ENCODE measurements around the gene WASF3.
A peak's percentile ranks its signal among the peaks of the same experiment; 100 is the strongest.

The WASF3 gene

DNA sequence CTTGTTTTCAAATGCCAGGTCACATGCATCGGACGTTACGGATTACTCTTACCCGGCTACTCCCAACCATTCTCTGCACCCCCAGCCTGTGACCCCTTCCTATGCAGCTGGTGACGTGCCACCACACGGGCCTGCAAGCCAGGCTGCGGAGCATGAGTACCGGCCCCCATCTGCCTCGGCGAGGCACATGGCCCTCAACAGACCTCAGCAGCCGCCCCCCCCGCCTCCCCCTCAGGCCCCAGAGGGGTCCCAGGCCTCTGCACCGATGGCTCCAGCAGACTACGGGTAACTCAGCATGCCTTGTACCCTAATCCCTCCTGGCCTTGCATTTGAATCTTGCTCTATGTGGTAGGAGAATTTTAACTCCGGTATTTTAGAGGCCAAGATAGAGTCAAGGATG is 123.6 kb downstream of the WASF3 start:
- DNase-seq (ENCODE audit: low spot score): no peak

DNA sequence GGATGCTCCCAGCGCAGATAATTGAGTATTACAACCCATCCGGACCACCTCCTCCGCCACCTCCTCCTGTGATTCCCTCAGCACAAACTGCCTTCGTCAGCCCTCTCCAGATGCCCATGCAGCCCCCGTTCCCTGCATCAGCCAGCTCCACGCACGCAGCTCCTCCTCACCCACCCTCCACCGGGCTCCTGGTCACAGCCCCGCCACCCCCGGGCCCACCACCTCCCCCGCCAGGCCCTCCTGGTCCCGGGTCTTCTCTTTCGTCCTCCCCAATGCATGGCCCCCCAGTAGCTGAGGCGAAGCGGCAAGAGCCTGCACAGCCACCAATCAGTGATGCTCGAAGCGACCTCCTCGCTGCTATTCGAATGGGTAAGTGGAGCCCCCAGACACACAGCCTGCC is 125.1 kb downstream of the WASF3 start:
- DNase-seq (ENCODE audit: low spot score): no peak

DNA sequence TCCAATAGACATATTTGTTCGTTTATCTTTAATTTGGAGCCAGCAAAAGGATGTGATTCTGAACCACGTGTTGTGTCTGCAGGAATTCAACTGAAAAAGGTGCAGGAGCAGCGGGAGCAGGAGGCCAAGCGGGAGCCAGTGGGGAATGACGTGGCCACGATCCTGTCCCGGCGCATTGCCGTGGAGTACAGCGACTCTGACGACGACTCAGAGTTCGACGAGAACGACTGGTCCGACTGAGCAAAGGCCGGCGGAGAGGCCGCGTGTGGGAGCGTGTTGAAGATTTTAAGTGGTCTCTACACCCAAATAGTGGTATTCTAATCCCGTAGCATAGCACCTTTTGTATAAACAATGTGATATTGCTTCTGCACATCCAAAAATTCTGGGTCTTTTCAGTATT is 128.1 kb downstream of the WASF3 start:
- DNase-seq (ENCODE audit: low spot score): no peak

DNA sequence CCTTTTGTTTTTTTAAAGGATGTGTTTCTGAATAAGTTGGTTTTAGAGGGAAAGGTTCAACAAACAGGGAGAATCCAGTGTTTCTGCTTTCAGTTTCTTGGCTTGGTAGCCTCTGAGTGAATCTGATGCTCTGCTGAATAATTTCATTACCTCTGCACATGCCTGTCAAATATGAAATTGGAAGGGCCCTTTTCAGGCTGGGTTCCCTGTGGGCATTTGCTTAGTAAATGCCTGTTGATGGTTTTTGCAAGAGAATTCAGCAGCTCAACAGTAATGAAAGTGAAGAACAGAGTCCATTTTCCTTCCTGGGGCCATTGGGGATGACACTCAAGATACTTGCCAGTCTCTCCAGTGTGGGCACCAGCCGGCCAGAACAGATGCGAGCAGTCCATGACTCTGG is 128.8 kb downstream of the WASF3 start:
- no peak for DNase-seq (ENCODE audit: low spot score)

DNA sequence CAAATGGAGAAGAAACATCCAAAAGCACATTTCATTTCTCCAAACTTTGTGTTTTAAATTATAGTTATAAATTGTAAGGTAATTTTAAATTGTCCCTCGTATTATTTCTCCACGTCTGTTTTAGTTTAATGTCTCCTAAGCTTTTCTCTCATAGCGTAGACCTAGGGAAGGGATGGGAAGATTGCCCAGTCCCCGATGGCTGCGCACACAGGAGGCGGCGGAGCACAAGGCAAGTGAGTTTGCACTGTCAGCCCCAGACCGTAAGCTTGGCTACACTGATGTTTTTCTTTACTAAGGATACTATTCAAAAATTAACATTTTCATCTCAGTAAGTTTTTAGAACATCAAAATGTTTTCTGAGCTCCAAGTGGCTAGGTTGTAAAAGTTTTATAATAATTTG is 130.8 kb downstream of the WASF3 start:
- no peak for DNase-seq (ENCODE audit: low spot score)

DNA sequence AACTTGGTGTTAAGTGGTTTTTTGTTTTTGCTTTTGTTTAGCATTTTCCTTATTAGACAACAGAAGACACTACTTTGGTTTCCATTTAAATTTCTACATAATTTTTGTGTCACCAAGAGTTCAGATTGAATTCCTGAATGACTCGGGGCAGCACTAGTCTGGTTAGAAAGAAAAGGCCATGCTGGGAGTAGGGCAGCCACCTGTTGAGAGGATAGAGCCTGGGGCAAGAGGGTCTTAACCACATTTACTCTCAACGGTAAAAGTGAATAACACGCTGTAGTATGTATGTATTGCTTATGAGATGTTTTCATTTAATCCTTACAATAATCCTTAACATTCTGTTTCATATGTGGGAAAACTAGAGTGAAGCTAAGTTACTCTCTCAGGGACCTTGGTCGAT is 131.5 kb downstream of the WASF3 start:
- DNase-seq (ENCODE audit: low spot score): no peak

DNA sequence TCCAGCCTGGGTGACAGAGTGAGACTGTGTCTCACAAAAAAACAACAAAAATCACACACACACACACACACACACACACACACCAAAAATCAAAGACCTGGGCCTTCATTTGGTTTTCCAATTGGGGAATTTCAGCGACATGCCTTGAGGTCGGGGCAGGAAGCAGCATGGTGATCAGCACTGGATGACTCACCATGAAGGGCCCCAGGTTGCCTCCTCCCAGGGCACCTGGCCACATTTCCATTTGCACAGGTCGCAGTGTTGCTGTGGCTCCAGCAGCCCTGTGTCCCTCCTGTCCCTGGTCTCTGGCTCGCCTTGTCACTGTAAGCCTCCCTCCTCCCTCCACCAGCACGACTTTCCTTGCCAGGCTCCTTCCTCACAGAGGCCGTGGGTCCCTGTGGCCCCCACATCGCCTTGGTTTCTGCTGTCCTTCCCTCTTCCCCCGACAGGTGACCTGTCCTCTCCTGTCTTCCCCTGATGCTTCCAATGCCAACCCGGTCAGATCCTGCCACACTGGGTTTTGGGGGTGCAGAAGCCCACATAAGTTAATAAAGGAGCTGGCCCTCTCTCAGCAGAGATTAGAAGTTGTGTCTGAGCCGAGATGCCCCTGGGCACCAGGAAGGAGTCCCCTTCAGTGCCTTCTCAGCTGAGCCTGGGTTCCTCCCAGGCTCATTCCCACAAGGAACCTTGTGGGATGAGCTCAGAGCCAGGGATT is 136.4 kb downstream of the WASF3 start:
- DNase-seq (ENCODE audit: low spot score): no peak

DNA sequence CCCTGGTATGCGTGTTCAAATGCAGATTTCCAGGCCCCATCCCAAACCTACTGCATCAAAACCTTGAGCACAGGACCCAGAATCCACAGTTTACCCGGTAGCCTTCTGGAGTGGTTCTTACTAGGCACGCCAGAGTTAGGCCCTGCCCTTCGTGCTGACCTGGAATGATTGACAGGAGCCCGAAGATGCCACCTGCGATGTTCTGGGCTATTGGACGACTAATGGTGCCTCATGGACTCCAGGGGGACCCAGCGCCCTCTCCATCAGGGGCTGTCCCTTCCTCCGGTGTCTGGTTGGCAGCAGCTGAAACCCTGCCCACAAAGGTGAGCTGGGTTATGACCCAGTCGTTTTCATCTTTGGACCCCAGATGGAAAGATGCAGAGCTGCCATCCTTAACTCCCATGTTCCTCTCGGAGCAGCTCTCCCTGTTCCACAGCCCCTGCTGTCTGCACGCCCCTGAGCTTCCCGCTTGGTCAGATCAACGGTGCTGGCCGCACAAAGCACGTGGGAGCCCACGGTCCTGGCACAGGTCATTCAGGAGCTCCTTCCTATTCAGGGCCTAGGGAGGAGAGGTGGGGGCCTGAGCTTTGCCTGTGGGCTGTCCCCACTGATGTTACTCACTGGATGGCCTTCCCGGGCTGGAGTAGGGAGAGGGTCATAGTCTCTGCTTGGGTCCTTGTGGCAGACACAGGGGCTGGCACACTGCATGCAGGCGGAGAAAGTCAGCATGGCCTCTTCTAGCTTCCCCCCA is 137.3 kb downstream of the WASF3 start:
- DNase-seq (ENCODE audit: low spot score): no peak

DNA sequence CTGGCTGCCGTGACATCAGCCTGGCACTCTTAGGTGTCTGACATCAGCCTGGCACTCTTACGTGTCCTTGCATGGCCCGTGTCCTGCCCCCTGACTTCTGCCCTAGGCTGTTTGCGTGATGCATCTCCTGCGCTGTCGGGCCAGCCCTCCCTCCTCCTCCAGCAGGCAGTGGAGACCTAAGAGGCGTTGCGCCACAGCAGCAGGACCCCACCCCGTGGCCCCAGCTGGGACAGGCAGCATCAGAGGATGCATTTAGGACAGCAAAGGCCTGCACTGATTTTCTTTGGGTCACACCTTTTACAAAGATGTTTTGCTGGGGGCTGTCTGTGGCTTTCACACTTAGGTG is 137.8 kb downstream of the WASF3 start:
- DNase-seq (ENCODE audit: low spot score): no peak

DNA sequence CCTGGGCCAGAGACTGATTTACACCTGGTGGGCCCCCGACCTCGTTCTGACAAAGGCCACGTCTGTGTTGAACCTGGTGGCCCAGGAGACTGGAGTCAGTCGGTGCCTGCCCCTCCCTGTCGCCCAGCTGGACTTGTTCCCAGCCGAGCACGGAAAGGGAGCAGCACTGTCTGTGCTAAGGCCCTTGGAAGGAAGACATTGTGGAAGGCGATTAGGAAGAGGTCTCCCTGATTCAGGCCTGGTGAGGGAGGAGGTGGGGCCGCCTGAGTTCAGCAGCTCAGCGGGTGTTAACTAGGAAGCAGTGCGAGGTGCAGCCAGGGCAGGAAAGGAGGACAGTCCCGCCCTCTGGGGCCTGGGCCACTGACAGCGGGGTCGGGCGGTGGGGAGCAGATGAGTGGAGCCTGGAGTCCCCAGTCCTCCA is 138.4 kb downstream of the WASF3 start:
- no peak for DNase-seq (ENCODE audit: low spot score)

DNA sequence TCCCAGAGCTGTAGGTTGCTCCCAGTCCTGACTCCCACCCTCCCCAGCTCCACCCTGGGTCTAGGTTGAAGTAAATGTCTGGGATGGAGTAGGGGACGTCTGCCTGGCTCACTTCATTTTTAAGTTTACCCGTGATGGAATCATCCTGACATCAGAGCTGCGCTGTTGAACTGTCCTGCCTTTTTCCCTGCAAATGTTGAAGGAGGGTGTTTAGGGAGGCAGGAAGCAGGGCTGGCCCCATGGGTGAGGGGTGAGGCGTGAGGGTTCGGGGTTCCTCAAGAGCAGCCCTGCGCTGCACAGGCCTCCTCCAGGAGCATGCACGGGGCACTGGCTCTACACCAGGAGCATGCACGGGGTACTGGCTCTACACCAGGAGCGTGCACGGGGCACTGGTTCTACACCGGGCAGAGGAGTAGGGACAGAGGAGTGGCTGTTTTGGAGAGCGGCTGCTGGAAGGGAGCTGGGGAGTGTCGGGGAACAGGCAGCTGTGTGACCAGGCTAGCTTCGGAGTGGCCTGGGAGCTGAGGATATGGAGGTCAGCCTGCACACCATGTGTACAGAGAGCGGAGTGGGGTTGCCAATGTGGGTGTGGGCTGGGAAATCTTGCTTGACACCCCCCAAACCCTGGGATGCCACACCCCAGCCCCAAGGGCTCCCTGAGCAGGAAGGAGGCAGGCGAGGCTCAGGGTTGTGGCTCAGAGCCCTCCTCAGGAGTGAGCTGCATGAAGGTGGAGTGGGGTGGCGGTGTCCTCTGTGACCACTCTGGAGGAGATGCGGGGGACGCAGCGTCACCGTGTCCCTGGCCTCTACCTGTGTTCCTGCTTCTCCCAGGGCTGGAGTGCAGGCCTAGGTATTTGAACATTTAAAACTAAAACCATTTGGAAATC is 139.8 kb downstream of the WASF3 start:
- no peak for DNase-seq (ENCODE audit: low spot score)

DNA sequence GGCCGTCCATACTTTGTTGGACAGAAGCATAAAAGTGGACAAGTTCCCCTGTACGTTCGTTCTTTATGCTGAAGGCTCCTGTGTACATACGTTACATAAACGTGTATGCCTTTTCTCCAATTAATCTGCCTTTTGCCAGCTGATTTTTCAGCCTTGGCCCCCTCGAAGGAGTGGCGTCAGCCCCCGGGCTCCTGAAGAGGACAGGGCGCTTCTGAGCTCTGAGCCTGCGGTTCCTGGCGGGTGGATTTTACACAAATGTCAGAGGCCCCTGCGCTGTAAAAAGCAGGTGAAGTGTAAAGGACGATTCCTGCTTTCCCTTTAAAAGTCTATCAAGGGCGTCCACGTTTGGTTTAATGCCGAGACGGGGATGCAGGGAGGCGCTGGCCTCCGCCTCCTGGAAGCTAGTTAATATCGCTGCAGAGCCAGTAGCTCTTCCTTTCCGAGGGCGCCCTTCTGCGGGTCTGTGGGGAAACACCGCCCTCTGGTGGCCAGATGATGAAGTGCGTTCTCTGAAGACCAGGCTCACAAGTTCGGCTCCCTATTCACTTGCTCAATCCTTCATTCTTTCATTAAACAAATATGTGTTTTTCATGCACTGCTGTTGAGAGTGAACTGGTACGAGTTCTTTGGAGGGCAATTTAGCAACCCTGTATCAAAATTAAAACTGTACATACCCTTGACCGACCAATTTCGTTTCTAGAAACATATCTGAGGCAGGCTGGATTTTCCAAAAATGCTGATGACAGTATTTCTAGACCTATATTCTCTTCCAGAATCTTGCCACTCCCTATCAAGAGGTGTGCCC is 141.1 kb downstream of the WASF3 start:
- DNase-seq (ENCODE audit: low spot score): peak; percentile 79

DNA sequence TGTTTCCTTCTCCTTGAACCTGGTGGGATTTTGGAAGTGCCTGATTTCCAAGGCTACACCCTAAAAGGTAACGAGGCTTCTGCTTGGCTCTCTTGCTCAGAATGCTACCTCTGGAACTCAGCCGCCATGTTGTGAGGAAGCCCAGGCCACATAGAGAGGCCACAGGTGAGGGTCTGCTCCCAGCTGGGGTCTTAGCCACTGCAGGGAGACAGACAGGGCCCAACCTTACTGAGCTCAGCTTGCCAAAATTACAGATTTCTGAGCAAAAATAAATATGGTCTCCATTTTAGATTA is 141.7 kb downstream of the WASF3 start:
- no peak for DNase-seq (ENCODE audit: low spot score)

DNA sequence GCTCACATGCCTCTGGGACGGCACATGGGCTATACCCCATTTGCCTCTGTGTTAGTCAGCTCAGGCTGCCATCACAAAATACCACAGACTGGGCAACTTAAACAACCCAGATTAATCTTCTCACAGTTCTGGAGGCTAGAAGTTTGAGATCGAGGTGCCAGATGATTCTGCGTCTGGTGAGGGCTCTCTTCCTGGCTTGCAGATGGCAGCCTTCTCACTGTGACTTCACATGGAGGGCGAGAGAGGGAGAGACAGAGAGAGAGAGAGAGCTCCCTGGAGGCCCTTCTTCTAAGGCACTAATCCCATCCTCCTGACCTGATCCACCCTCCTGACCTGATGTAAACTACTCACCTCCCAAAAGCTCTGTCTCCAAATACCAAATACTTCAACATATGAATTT is 148.1 kb downstream of the WASF3 start:
- no peak for DNase-seq (ENCODE audit: low spot score)

DNA sequence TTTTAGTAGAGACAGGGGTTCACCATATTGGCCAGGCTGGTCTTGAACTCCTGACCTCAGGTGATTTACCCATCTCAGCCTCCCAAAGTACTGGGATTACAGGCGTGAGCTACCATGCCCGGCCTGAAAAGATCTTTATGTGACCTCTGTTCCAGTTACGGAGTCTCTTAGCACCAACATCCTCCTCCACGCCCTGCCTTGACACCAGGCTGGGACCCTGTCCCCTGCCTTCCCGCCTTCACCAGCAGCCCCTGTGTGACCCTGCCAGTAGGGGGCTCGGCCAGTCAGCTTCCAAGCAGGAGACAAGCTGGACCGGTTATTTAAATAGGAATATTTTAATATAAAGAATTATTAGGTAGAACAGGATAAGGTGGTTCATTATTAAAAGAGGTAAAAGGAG is 148.9 kb downstream of the WASF3 start:
- no peak for DNase-seq (ENCODE audit: low spot score)

DNA sequence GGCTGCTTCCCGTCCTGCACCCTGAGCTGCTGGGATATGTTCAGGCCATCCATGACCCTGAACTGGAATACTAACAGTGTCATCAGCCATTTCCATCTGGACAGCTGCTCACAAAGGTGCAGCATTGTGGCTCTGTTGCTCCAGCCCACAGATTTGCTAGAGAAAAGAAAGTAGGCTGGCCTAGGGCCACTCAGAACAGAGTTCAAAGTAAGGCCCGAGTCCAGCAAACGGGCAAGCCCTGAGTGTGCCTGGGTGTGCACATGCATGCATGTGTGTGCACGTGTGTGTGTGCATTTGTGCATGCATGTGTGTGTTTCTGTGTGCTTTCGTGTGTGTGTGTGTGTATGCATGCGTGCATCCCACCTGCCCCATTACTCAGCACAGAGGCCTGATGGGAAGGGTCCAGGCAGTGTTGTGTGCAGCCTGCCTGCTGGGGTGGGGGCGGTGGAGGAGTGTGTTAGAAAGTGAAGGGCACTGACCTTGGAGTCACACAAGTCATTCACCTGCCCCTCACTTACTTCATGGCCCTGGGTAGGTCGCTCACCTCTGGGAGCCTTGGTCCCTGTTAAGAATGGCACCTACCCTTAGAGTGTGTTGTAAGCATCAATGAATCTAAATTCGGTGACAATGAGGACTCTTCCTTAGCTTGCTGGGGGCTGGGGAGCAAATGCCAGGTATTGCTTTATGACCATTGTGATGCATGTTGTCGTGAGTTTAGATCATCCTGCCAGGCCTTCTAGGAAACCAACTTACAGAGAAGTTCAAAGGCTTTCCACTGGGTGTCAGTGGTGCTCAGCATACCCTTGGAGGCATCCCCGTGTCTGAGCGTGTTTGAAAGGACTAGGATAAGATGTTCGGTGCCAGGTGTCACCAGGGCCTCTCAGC is 149.9 kb downstream of the WASF3 start:
- peak; percentile 82 for DNase-seq (ENCODE audit: low spot score)

DNA sequence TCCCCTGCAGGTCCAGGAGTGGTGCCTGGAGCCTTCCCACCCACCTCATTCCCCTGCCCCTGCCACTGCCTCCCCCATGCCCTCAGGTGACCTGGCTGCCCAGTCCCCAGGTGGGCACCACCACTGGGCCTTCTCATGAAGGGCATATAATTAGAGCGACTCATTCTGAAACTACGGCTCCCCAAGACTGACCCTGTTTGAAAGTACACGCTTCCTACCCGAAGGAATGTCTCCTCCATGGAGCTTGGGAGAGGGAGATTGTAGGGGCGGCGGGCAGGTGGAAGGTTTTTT is 150.5 kb downstream of the WASF3 start:
- no peak for DNase-seq (ENCODE audit: low spot score)

DNA sequence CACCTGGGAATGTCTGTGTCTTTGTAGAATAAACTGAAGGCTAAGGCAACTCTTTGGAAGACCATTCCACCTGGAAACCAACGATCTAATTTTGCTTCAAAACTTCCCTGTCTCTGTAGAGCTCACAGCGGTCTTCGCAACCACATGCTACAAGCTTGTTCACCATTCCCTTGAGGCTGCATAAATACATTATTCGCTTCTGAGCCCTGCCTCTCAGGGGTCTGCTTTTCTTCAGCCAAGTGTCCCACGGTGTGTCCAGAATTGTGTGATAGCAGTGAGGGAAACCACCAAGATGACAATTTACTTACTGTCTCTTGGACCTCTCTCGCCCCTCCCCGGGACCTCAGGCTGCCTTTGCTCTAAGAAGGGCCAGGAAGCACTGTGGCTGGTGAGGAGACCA is 152.0 kb downstream of the WASF3 start:
- peak; percentile 95 for DNase-seq (ENCODE audit: low spot score)

DNA sequence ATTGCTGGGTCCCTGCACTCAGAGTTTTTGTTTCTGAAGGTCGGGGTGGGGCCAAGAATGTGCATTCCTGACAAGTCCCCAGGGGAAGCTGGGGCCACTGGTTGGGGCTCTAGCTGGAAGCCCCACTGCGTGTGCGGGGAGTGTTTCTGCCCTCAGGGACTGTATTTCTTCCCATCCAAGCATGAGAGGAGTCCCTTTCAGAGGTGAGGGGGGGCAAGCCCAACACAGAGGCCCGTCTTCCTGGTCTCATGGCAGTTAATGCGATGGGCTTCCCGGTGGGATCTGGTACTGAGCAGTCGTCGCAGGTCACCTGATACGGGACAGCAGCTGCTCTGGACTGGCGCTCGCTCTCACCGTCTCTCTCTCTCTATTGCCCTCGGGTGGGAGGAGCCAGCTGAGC is 152.7 kb downstream of the WASF3 start:
- DNase-seq (ENCODE audit: low spot score): peak; percentile 85

DNA sequence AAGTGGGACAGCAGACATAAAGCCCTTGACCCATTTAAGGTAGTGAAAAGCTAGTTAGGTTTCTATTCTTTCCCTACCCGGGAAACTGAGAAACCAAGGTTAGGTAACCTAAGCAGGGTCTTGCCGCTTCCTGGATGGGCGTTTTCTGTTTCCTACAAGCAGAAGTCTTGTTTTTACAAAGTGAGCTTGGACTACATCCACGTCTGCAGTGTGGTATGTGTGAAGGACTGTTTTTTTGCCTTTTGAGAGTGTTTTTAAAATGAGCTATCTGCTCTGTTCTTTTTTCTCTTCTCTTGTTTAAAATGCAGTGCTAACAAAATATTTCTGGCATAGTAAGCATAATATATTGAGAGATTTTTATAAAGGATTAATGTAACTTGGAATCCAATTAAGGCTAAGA is 153.7 kb downstream of the WASF3 start:
- DNase-seq (ENCODE audit: low spot score): no peak

DNA sequence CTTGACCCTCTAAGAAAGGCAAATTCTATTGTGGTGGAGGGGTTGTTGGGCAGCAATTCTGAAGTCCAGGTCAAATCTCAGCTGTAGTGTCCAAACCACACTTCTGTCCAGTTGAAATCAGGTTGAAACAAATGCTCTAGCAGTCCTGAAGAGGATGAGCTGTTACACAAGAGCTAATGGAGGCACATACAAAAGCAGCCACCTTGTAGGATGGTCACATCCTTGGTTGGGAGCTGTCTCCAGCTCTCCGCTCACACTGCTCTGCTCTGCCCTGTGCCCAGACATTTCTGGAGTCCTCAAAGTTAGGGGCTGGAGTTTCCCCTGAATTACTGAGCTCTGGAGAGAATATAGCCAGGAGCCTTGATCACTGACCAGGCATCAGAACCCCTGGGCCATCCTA is 155.9 kb downstream of the WASF3 start:
- no peak for DNase-seq (ENCODE audit: low spot score)

Measured in SK-N-DZ (cell line).